Measurements from ENCODE around the gene OSBP2.

The OSBP2 gene

GRCh38 chr22:30932661-30933060, 238.0 kb downstream of the OSBP2 start:
- H3K4me3 ChIP-seq (ENCODE audit: low read length) = no peak overlapping the region
- no peak for DNase-seq (ENCODE audit: low read depth)
- no peak for TF ChIP-seq CTCF (conservative IDR thresholded peaks at IDR 0.05; ENCODE audit: low read length)

GRCh38 chr22:30933457-30933856, 238.8 kb downstream of the OSBP2 start:
- TF ChIP-seq CTCF (conservative IDR thresholded peaks at IDR 0.05; ENCODE audit: low read length) = no peak
- no peak overlapping the region for H3K4me3 ChIP-seq (ENCODE audit: low read length)
- no peak for DNase-seq (ENCODE audit: low read depth)

- no peak for DNase-seq (ENCODE audit: low read depth)
- no peak overlapping the region for H3K4me3 ChIP-seq (ENCODE audit: low read length)
- no peak for TF ChIP-seq CTCF (conservative IDR thresholded peaks at IDR 0.05; ENCODE audit: low read length)
Observed at GRCh38 chr22:30934053-30934452, 239.4 kb downstream of the OSBP2 start.

- DNase-seq (ENCODE audit: low read depth) = no peak
- H3K4me3 ChIP-seq (ENCODE audit: low read length) = no peak overlapping the region
- no peak for TF ChIP-seq CTCF (conservative IDR thresholded peaks at IDR 0.05; ENCODE audit: low read length)
Observed at GRCh38 chr22:30940685-30941362, 246.2 kb downstream of the OSBP2 start.

- TF ChIP-seq CTCF (conservative IDR thresholded peaks at IDR 0.05; ENCODE audit: low read length) = no peak
- H3K4me3 ChIP-seq (ENCODE audit: low read length) = no peak overlapping the region
- DNase-seq (ENCODE audit: low read depth) = no peak
Observed at GRCh38 chr22:30941363-30941740, 246.7 kb downstream of the OSBP2 start.

GRCh38 chr22:30943368-30943767, 248.7 kb downstream of the OSBP2 start:
- no peak for TF ChIP-seq CTCF (conservative IDR thresholded peaks at IDR 0.05; ENCODE audit: low read length)
- H3K4me3 ChIP-seq (ENCODE audit: low read length) = no peak overlapping the region
- DNase-seq (ENCODE audit: low read depth) = no peak

GRCh38 chr22:30944986-30945385, 250.3 kb downstream of the OSBP2 start:
- H3K4me3 ChIP-seq (ENCODE audit: low read length) = no peak overlapping the region
- no peak for DNase-seq (ENCODE audit: low read depth)
- no peak for TF ChIP-seq CTCF (conservative IDR thresholded peaks at IDR 0.05; ENCODE audit: low read length)
